ENCODE data around the gene RIPPLY1. TPM values are rescaled to one million over a fixed set of nuclear protein-coding genes. Genes with fewer than 3 reads are reported as not detected.

The RIPPLY1 gene
- total and polyA plus RNA-seq, 2 donors (not counting 1 experiment from before 2014, with no cell fraction given), result not detected

GRCh38 chrX:106933538-106933961, 30.4 kb upstream of the RIPPLY1 start:
- H4K20me1 ChIP-seq (ENCODE audit: control insufficient read depth, extremely low read depth, insufficient read depth, low read length), result no peaks in the 10 kb centered on the region
- no peak overlapping the region for H3K4me2 ChIP-seq (ENCODE audit: extremely low read depth, insufficient read depth, low read length)
- H3K9me3 ChIP-seq (ENCODE audit: control insufficient read depth, insufficient read depth, low read depth, low read length), result no peaks in the 10 kb centered on the region
- H3K27me3 ChIP-seq (ENCODE audit: control insufficient read depth, insufficient read depth, low read length), result no peaks in the 10 kb centered on the region
- TF ChIP-seq CTCF (conservative IDR thresholded peaks at IDR 0.05 in 1 of 2, IDR thresholded peaks at IDR 0.05 in 1 of 2; ENCODE audit: low read depth in 1 of 2, low read length in 2 of 2), result no peak
- TF ChIP-seq EZH2 (IDR thresholded peaks at IDR 0.05; ENCODE audit: low read length, missing control alignments), result no peak
- no peak overlapping the region for H3K9ac ChIP-seq (ENCODE audit: insufficient read depth, low read length)
- H3K36me3 ChIP-seq (ENCODE audit: control insufficient read depth, insufficient read depth, low read length), result no peaks in the 10 kb centered on the region
- H3K79me2 ChIP-seq (ENCODE audit: control insufficient read depth, insufficient read depth, low read length), result no peaks in the 10 kb centered on the region
- H3K4me1 ChIP-seq (ENCODE audit: control insufficient read depth, extremely low read depth, insufficient read depth, low read length), result peaks cover 5% of the 10 kb centered on the region
- peak in 1 of 2 donors; percentile 57 for DNase-seq (ENCODE audit: low read depth in 2 of 2)
- H3K27ac ChIP-seq (ENCODE audit: insufficient read depth, low read length), result no peak overlapping the region
- H3K4me3 ChIP-seq (replicated peaks in 1 of 4; ENCODE audit: control extremely low read depth in 1 of 4, insufficient read depth in 1 of 4, low read depth in 3 of 4, low read length in 4 of 4), result no peak overlapping the region
- H2AFZ ChIP-seq (ENCODE audit: low read length), result no peak overlapping the region

GRCh38 chrX:106932960-106933537, 29.9 kb upstream of the RIPPLY1 start:
- DNase-seq (ENCODE audit: low read depth in 2 of 2), result peak in 1 of 2 donors; percentile 45
- TF ChIP-seq CTCF (conservative IDR thresholded peaks at IDR 0.05 in 1 of 2, IDR thresholded peaks at IDR 0.05 in 1 of 2; ENCODE audit: low read depth in 1 of 2, low read length in 2 of 2), result no peak
- TF ChIP-seq EZH2 (IDR thresholded peaks at IDR 0.05; ENCODE audit: low read length, missing control alignments), result no peak
- H3K9ac ChIP-seq (ENCODE audit: insufficient read depth, low read length), result no peak overlapping the region
- no peaks in the 10 kb centered on the region for H4K20me1 ChIP-seq (ENCODE audit: control insufficient read depth, extremely low read depth, insufficient read depth, low read length)
- H3K4me1 ChIP-seq (ENCODE audit: control insufficient read depth, extremely low read depth, insufficient read depth, low read length), result peaks cover 5% of the 10 kb centered on the region
- no peak overlapping the region for H2AFZ ChIP-seq (ENCODE audit: low read length)
- H3K27ac ChIP-seq (ENCODE audit: insufficient read depth, low read length), result peak overlapping the region; percentile 47
- H3K4me2 ChIP-seq (ENCODE audit: extremely low read depth, insufficient read depth, low read length), result no peak overlapping the region
- H3K27me3 ChIP-seq (ENCODE audit: control insufficient read depth, insufficient read depth, low read length), result no peaks in the 10 kb centered on the region
- no peak overlapping the region for H3K4me3 ChIP-seq (replicated peaks in 1 of 4; ENCODE audit: control extremely low read depth in 1 of 4, insufficient read depth in 1 of 4, low read depth in 3 of 4, low read length in 4 of 4)
- H3K9me3 ChIP-seq (ENCODE audit: control insufficient read depth, insufficient read depth, low read depth, low read length), result no peaks in the 10 kb centered on the region
- no peaks in the 10 kb centered on the region for H3K79me2 ChIP-seq (ENCODE audit: control insufficient read depth, insufficient read depth, low read length)
- H3K36me3 ChIP-seq (ENCODE audit: control insufficient read depth, insufficient read depth, low read length), result no peaks in the 10 kb centered on the region

GRCh38 chrX:106932492-106932923, 29.4 kb upstream of the RIPPLY1 start:
- peaks cover 5% of the 10 kb centered on the region for H3K4me1 ChIP-seq (ENCODE audit: control insufficient read depth, extremely low read depth, insufficient read depth, low read length)
- DNase-seq (ENCODE audit: low read depth in 2 of 2), result peak; percentile 39 to 47
- H3K79me2 ChIP-seq (ENCODE audit: control insufficient read depth, insufficient read depth, low read length), result no peaks in the 10 kb centered on the region
- no peaks in the 10 kb centered on the region for H4K20me1 ChIP-seq (ENCODE audit: control insufficient read depth, extremely low read depth, insufficient read depth, low read length)
- no peaks in the 10 kb centered on the region for H3K9me3 ChIP-seq (ENCODE audit: control insufficient read depth, insufficient read depth, low read depth, low read length)
- H3K27ac ChIP-seq (ENCODE audit: insufficient read depth, low read length), result peak overlapping the region; percentile 47
- no peak overlapping the region for H3K4me2 ChIP-seq (ENCODE audit: extremely low read depth, insufficient read depth, low read length)
- TF ChIP-seq EZH2 (IDR thresholded peaks at IDR 0.05; ENCODE audit: low read length, missing control alignments), result no peak
- no peak for TF ChIP-seq CTCF (conservative IDR thresholded peaks at IDR 0.05 in 1 of 2, IDR thresholded peaks at IDR 0.05 in 1 of 2; ENCODE audit: low read depth in 1 of 2, low read length in 2 of 2)
- H3K4me3 ChIP-seq (replicated peaks in 1 of 4; ENCODE audit: control extremely low read depth in 1 of 4, insufficient read depth in 1 of 4, low read depth in 3 of 4, low read length in 4 of 4), result no peak overlapping the region
- H3K27me3 ChIP-seq (ENCODE audit: control insufficient read depth, insufficient read depth, low read length), result no peaks in the 10 kb centered on the region
- H3K9ac ChIP-seq (ENCODE audit: insufficient read depth, low read length), result no peak overlapping the region
- H2AFZ ChIP-seq (ENCODE audit: low read length), result no peak overlapping the region
- no peaks in the 10 kb centered on the region for H3K36me3 ChIP-seq (ENCODE audit: control insufficient read depth, insufficient read depth, low read length)

Measured in fibroblast of lung (primary cell).